H9 (cell line): Measurements from ENCODE around the gene SFXN1. TPM values are rescaled to one million over a fixed set of nuclear protein-coding genes. Genes with fewer than 3 reads are reported as not detected.

Experiments
- DNase-seq: peaks from one replicate; pipeline ENCODE4 v3.0.0-alpha.2; 2017
- H2AFZ ChIP-seq: one replicate; pipeline ENCODE4 v1.6.1; 2013; ENCODE audit warnings: mild to moderate bottlenecking, low read length, control low read depth, moderate library complexity
- H2AK5ac ChIP-seq: 2 replicates; pipeline ENCODE4 v1.6.1; 2013; ENCODE audit warnings: low read length, control low read depth, mixed read lengths; ENCODE audit not compliant: insufficient read length
- H2BK120ac ChIP-seq: one replicate; pipeline ENCODE4 v1.6.1; 2013; ENCODE audit warnings: low read depth, mild to moderate bottlenecking, low read length, control low read depth, inconsistent platforms; ENCODE audit not compliant: poor library complexity, severe bottlenecking
- H2BK12ac ChIP-seq: 2 replicates; pipeline ENCODE4 v1.6.1; 2013; ENCODE audit warnings: low read length, control low read depth, mixed read lengths, low read depth; ENCODE audit not compliant: insufficient read length
- H2BK15ac ChIP-seq: 2 replicates; pipeline ENCODE4 v1.6.1; 2013; ENCODE audit warnings: low read depth, low read length, control low read depth
- H2BK20ac ChIP-seq: one replicate; pipeline ENCODE4 v1.6.1; 2013; ENCODE audit warnings: low read depth, mild to moderate bottlenecking, low read length, control low read depth, inconsistent platforms; ENCODE audit not compliant: poor library complexity, severe bottlenecking
- H2BK5ac ChIP-seq: 2 replicates; pipeline ENCODE4 v1.6.1; 2013; ENCODE audit warnings: low read length, control low read depth, mixed read lengths; ENCODE audit not compliant: insufficient read length
- H3K14ac ChIP-seq: 2 replicates; pipeline ENCODE4 v1.6.1; 2013; ENCODE audit warnings: low read length, control low read depth; ENCODE audit not compliant: insufficient read depth
- H3K18ac ChIP-seq: 2 replicates; pipeline ENCODE4 v1.6.1; 2013; ENCODE audit warnings: low read depth, mild to moderate bottlenecking, mixed read lengths, low read length, control low read depth; ENCODE audit not compliant: insufficient read length
- H3K23ac ChIP-seq: 2 replicates; pipeline ENCODE4 v1.6.1; 2013; ENCODE audit warnings: low read length, control low read depth, mixed read lengths, low read depth; ENCODE audit not compliant: insufficient read length
- H3K23me2 ChIP-seq: 2 replicates; pipeline ENCODE4 v1.6.1; 2013; ENCODE audit warnings: low read depth, mild to moderate bottlenecking, mixed read lengths, low read length, control low read depth; ENCODE audit not compliant: insufficient read length, poor library complexity, severe bottlenecking
- H3K27ac ChIP-seq: 2 replicates; pipeline ENCODE4 v1.5.1; 2013; ENCODE audit warnings: low read length, control low read depth, mixed read lengths, low read depth; ENCODE audit not compliant: insufficient read length
- H3K27me3 ChIP-seq: 2 replicates; pipeline ENCODE4 v1.6.1; 2013; ENCODE audit warnings: low read length, control low read depth, inconsistent platforms; ENCODE audit not compliant: insufficient read depth
- H3K4ac ChIP-seq: 2 replicates; pipeline ENCODE4 v1.6.1; 2013; ENCODE audit warnings: low read depth, mild to moderate bottlenecking, control low read depth, inconsistent platforms, low read length, moderate library complexity
- H3K4me1 ChIP-seq: 2 replicates; pipeline ENCODE4 v1.6.1; 2013; ENCODE audit warnings: low read length, control low read depth, inconsistent platforms; ENCODE audit not compliant: insufficient read depth
- H3K4me2 ChIP-seq: 2 replicates; pipeline ENCODE4 v1.6.1; 2013; ENCODE audit warnings: low read length, control low read depth, mixed read lengths; ENCODE audit not compliant: insufficient read length, insufficient read depth
- H3K56ac ChIP-seq: 2 replicates; pipeline ENCODE4 v1.6.1; 2013; ENCODE audit warnings: low read depth, mild to moderate bottlenecking, mixed read lengths, low read length, control low read depth; ENCODE audit not compliant: insufficient read length
- H3K79me1 ChIP-seq: 2 replicates; pipeline ENCODE4 v1.6.1; 2013; ENCODE audit warnings: low read depth, mild to moderate bottlenecking, moderate library complexity, low read length, control low read depth, inconsistent platforms; ENCODE audit not compliant: insufficient read depth, poor library complexity, severe bottlenecking
- H3K79me2 ChIP-seq: 2 replicates; pipeline ENCODE4 v1.6.1; 2013; ENCODE audit warnings: low read length, control low read depth, inconsistent platforms; ENCODE audit not compliant: insufficient read depth
- H3K9ac ChIP-seq: 2 replicates; pipeline ENCODE4 v1.6.1; 2013; ENCODE audit warnings: low read length, control low read depth, mixed read lengths; ENCODE audit not compliant: insufficient read length; ENCODE audit errors: extremely low read depth
- H3K9me3 ChIP-seq: one replicate; pipeline ENCODE4 v1.6.1; 2013; ENCODE audit warnings: low read depth, low read length, inconsistent platforms; ENCODE audit not compliant: control insufficient read depth
- H3T11ph ChIP-seq: one replicate; pipeline ENCODE4 v1.6.1; 2013; ENCODE audit warnings: mild to moderate bottlenecking, low read length, control low read depth, inconsistent platforms
- H4K20me1 ChIP-seq: one replicate; pipeline ENCODE4 v1.6.1; 2013; ENCODE audit not compliant: control insufficient read depth, insufficient read length, insufficient read depth
- H4K5ac ChIP-seq: 2 replicates; pipeline ENCODE4 v1.6.1; 2013; ENCODE audit warnings: low read depth, mild to moderate bottlenecking, mixed read lengths, low read length, control low read depth; ENCODE audit not compliant: insufficient read length
- H4K8ac ChIP-seq: replicated peaks from 2 replicates; pipeline ENCODE4 v1.6.1; 2013; ENCODE audit warnings: low read length, control low read depth, mixed read lengths, low read depth; ENCODE audit not compliant: insufficient read length
- H4K91ac ChIP-seq: 2 replicates; pipeline ENCODE4 v1.6.1; 2013; ENCODE audit warnings: low read depth, mild to moderate bottlenecking, moderate library complexity, mixed read lengths, low read length, control low read depth; ENCODE audit not compliant: insufficient read length
- H3K27ac Mint-ChIP-seq, 3 experiments: 2 replicates in 2 of 3; 3 replicates in 1 of 3; pipeline ENCODE4 v1.8.0; 2020 to 2021; ENCODE audit warnings: mixed read lengths in 3 of 3, mild to moderate bottlenecking in 1 of 3, moderate library complexity in 1 of 3
- H3K27me3 Mint-ChIP-seq: 2 replicates; pipeline ENCODE4 v1.8.0; 2021; ENCODE audit warnings: low read depth, mild to moderate bottlenecking, moderate library complexity, mixed read lengths
- H3K36me3 Mint-ChIP-seq, 3 experiments: 2 replicates in 2 of 3; 3 replicates in 1 of 3; pipeline ENCODE4 v1.8.0; 2020 to 2021; ENCODE audit warnings: low read depth in 3 of 3, mixed read lengths in 3 of 3; ENCODE audit not compliant: insufficient read depth in 1 of 3
- H3K4me1 Mint-ChIP-seq, 2 experiments: 2 replicates each; pipeline ENCODE4 v1.8.0; 2020; ENCODE audit warnings: mixed read lengths in 2 of 2
- H3K4me3 Mint-ChIP-seq, 2 experiments: 2 replicates in 1 of 2; 3 replicates in 1 of 2; pipeline ENCODE4 v1.8.0; 2020 to 2021; ENCODE audit warnings: mild to moderate bottlenecking in 2 of 2, mixed read lengths in 2 of 2, moderate library complexity in 1 of 2
- H3K9me3 Mint-ChIP-seq, 2 experiments: 2 replicates in 1 of 2; 3 replicates in 1 of 2; pipeline ENCODE4 v1.8.0; 2020; ENCODE audit warnings: mild to moderate bottlenecking in 2 of 2, mixed read lengths in 2 of 2, moderate library complexity in 1 of 2
- WGBS: extraction: QIAGEN DNeasy Blood & Tissue Kit; methylation state at CpG from one replicate; pipeline ENCODE4 v1.1.7; 2013; ENCODE audit warnings: missing lambda C conversion rate, low lambda C conversion rate, mixed read lengths; ENCODE audit not compliant: insufficient read length; ENCODE audit errors: extremely low coverage; 5-methylcytosine and 5-hydroxymethylcytosine counted together
- total RNA-seq: library from RNA; stranded (reverse); gene quantifications from 2 replicates; pipeline ENCODE4 v1.2.1, GENCODE V29; 2021
- TF ChIP-seq, protein P1 (sequence below): fragments of 200-600 bp; sonication (generic); conservative IDR thresholded peaks from 3 replicates; pipeline ENCODE4 v1.8.0; 2021; ENCODE audit warnings: antibody characterized with exemption, mild to moderate bottlenecking

SFXN1 gene
- total RNA-seq, 1 experiment from 2014 or later, result 99.2 TPM

DNA sequence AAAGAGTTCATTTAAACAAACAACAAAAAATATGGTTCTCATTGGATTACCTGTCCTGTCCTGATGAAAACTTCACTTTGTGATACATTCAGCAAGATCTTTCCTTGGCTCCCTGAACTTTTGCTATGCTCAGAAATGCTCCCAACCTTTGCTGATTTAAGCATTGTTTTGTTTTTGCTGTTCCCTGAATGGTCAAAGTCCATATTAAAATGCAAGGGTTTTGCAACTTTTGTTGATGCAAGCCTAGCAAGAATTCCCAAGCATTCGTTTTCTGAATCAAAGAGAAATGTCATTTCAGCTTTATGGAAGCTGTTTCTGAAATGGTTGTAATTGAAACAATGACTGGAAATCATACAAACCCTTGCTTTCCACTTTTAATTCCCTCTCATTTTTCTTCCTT lies 3.1 kb upstream of the SFXN1 start:
- no CpG with 5 or more reads among the region's 1 CpG for WGBS
- H3K9ac ChIP-seq, result no peak overlapping the region
- no peak overlapping the region for H4K8ac ChIP-seq
- Mint-ChIP-seq H3K4me1 (peaks cover 12 to 15% of the 10 kb centered on the region in 2 experiments), H3K4me3 (no peak overlapping the region), H3K27me3 (peaks cover 51% of the 10 kb centered on the region), H3K9me3 (no peaks in the 10 kb centered on the region; a peak in 1 of 5 replicates), H3K36me3 (peaks cover under 1 to 5% (median 1%) of the 10 kb centered on the region in 3 experiments; a peak in 5 of 7 replicates), H3K27ac (no peak overlapping the region)
- peaks cover 4% of the 10 kb centered on the region; the same call in 1 of the 2 replicates for H3K4me1 ChIP-seq
- H3K56ac ChIP-seq, result no peak overlapping the region
- peaks cover 8% of the 10 kb centered on the region; the same call in 1 of the 2 replicates for H3K79me2 ChIP-seq
- no peak overlapping the region for H3K27ac ChIP-seq
- H3K9me3 ChIP-seq, result no peaks in the 10 kb centered on the region
- H2AFZ ChIP-seq, result no peak overlapping the region
- TF ChIP-seq, protein P1, sequence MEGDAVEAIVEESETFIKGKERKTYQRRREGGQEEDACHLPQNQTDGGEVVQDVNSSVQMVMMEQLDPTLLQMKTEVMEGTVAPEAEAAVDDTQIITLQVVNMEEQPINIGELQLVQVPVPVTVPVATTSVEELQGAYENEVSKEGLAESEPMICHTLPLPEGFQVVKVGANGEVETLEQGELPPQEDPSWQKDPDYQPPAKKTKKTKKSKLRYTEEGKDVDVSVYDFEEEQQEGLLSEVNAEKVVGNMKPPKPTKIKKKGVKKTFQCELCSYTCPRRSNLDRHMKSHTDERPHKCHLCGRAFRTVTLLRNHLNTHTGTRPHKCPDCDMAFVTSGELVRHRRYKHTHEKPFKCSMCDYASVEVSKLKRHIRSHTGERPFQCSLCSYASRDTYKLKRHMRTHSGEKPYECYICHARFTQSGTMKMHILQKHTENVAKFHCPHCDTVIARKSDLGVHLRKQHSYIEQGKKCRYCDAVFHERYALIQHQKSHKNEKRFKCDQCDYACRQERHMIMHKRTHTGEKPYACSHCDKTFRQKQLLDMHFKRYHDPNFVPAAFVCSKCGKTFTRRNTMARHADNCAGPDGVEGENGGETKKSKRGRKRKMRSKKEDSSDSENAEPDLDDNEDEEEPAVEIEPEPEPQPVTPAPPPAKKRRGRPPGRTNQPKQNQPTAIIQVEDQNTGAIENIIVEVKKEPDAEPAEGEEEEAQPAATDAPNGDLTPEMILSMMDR, result no peak
- H4K20me1 ChIP-seq, result no peaks in the 10 kb centered on the region
- DNase-seq, result no peak
- no peak overlapping the region for H2BK12ac ChIP-seq
- H3K27me3 ChIP-seq, result no peaks in the 10 kb centered on the region
- no peak overlapping the region for H2BK20ac ChIP-seq
- no peaks in the 10 kb centered on the region for H3K79me1 ChIP-seq
- H2BK120ac ChIP-seq, result no peak overlapping the region
- H4K5ac ChIP-seq, result no peak overlapping the region
- no peak overlapping the region for H2BK5ac ChIP-seq
- no peak overlapping the region for H3K23ac ChIP-seq
- H3K14ac ChIP-seq, result no peak overlapping the region
- H3K23me2 ChIP-seq, result peaks cover 13% of the 10 kb centered on the region
- H2AK5ac ChIP-seq, result no peak overlapping the region
- no peak overlapping the region for H3K4ac ChIP-seq
- no peak overlapping the region for H3K18ac ChIP-seq
- no peak overlapping the region for H4K91ac ChIP-seq
- no peak overlapping the region for H3K4me2 ChIP-seq
- no peak overlapping the region for H2BK15ac ChIP-seq
- no peak overlapping the region for H3T11ph ChIP-seq
